K562 (cell line): ENCODE data around the gene IMMP1L. TPM values are rescaled to one million over a fixed set of nuclear protein-coding genes. Genes with fewer than 3 reads are reported as not detected.

Source experiments
- ATAC-seq: fragments of 200-7000 bp; cut with Tn5 transposase; 3 replicates; pipeline ENCODE4 v1.9.1; 2020; ENCODE audit warnings: moderate library complexity
- BruUV-seq: library from RNA; stranded (reverse); fragments of 400-500 nt; replicated peaks from 2 replicates; lab custom pipeline; 2021; lab: Mats Ljungman, UMichigan
- CTCF ChIA-PET: fragments of 300-600 bp; formaldehyde crosslinking; extraction: SDS; loops from one replicate; lab custom pipeline; 2021; ENCODE audit warnings: low intra/inter-chr PET ratio; lab: Yijun Ruan, JAX
- POLR2A ChIA-PET: fragments of 300-600, 350-650 bp; sonication (Branson Sonifier 250); formaldehyde crosslinking; extraction: SDS; loops from one replicate; lab custom pipeline; 2021; ENCODE audit warnings: antibody characterized with exemption, inconsistent platforms; lab: Yijun Ruan, JAX
- DNase-seq, 4 experiments: peaks; one replicate each; pipeline versions ENCODE4 v3.0.0 to v3.0.0-alpha.2; 2011 to 2018; ENCODE audit warnings: low spot score in 3 of 4, mixed read lengths in 3 of 4; ENCODE audit errors: extremely low read depth in 1 of 4
- FAIRE-seq: peaks from 2 replicates; lab custom pipeline; 2011; peaks lifted over from hg19 to GRCh38; lab: Jason Lieb, UNC
- H2AFZ ChIP-seq: 2 replicates; pipeline ENCODE4 v1.6.0; 2011; ENCODE audit warnings: low read depth, low read length, control low read depth, inconsistent platforms
- H3K27ac ChIP-seq: fragments of 200-600 bp; 3 replicates; pipeline ENCODE4 v1.8.0; 2011; ENCODE audit warnings: low read depth, mild to moderate bottlenecking, control low read depth, inconsistent platforms, low read length, moderate library complexity, mixed read lengths; ENCODE audit errors: extremely low read depth
- H3K27me3 ChIP-seq, 2 experiments: fragments of 300-600 bp in 1 of 2; 2 replicates in 1 of 2; 3 replicates in 1 of 2; pipeline versions ENCODE4 v1.6.0 to v1.8.0; 2011; ENCODE audit warnings: inconsistent platforms in 2 of 2, low read length in 2 of 2, mild to moderate bottlenecking in 1 of 2, mixed read lengths in 1 of 2, moderate library complexity in 1 of 2; ENCODE audit not compliant: control insufficient read depth in 2 of 2, insufficient read depth in 2 of 2
- H3K36me3 ChIP-seq: fragments of 300-600 bp; 3 replicates; pipeline ENCODE4 v1.8.0; 2011; ENCODE audit warnings: mild to moderate bottlenecking, low read length, inconsistent platforms; ENCODE audit not compliant: control insufficient read depth, insufficient read depth
- H3K4me1 ChIP-seq, 2 experiments: fragments of 200-600 bp in 1 of 2; replicated peaks in 1 of 2; 2 replicates in 1 of 2; 3 replicates in 1 of 2; pipeline versions ENCODE4 v1.5.1 to v1.8.0; 2011; ENCODE audit warnings: inconsistent platforms in 2 of 2, low read length in 2 of 2, mild to moderate bottlenecking in 1 of 2, mixed read lengths in 1 of 2, moderate library complexity in 1 of 2; ENCODE audit not compliant: control insufficient read depth in 2 of 2, insufficient read depth in 2 of 2
- H3K4me2 ChIP-seq: 2 replicates; pipeline ENCODE4 v1.6.1; 2011; ENCODE audit warnings: low read length, control low read depth, inconsistent platforms, mixed read lengths; ENCODE audit not compliant: insufficient read depth
- H3K4me3 ChIP-seq: fragments of 200-600 bp; sonication (generic), shearing (Covaris generic); 2 replicates; pipeline ENCODE4 v1.5.1; 2016; ENCODE audit warnings: control low read depth, inconsistent platforms
- H3K79me2 ChIP-seq: fragments of 200-600 bp; 3 replicates; pipeline ENCODE4 v1.8.0; 2011; ENCODE audit warnings: low read length, inconsistent platforms; ENCODE audit not compliant: control insufficient read depth, insufficient read depth
- H3K9ac ChIP-seq, 2 experiments: 2 replicates each; pipeline versions ENCODE4 v1.6.0 to v1.6.1; 2011; ENCODE audit warnings: low read depth in 2 of 2, low read length in 2 of 2, control low read depth in 1 of 2, inconsistent platforms in 1 of 2, mild to moderate bottlenecking in 1 of 2, mixed read lengths in 1 of 2; ENCODE audit not compliant: insufficient read depth in 1 of 2
- H3K9me1 ChIP-seq: one replicate; pipeline ENCODE4 v1.6.0; 2011; ENCODE audit warnings: inconsistent platforms, mild to moderate bottlenecking, low read length, moderate library complexity; ENCODE audit not compliant: control insufficient read depth, insufficient read depth
- H3K9me3 ChIP-seq: replicated peaks from 2 replicates; pipeline ENCODE4 v1.5.1; 2011; ENCODE audit warnings: low read depth, low read length, inconsistent platforms; ENCODE audit not compliant: control insufficient read depth, insufficient read depth
- H4K20me1 ChIP-seq: replicated peaks from 2 replicates; pipeline ENCODE4 v1.6.1; 2011; ENCODE audit warnings: low read length, inconsistent platforms, mixed read lengths; ENCODE audit not compliant: control insufficient read depth, insufficient read depth
- BRCA1 ChIP-seq, 2 experiments: fragments of 450-650 bp in 1 of 2; sonication (generic) in 1 of 2; formaldehyde crosslinking in 1 of 2; IDR thresholded peaks; 2 replicates each; pipeline versions ENCODE4 v1.5.0 to v1.6.1; 2017 to 2020; ENCODE audit warnings: mild to moderate bottlenecking in 1 of 2, missing genetic modification reagents in 1 of 2
- MTA1 ChIP-seq: fragments of 450-650 bp; IDR thresholded peaks from 2 replicates; pipeline ENCODE4 v1.6.1; 2017; ENCODE audit warnings: borderline replicate concordance
- NCOA4 ChIP-seq: fragments of 450-650 bp; IDR thresholded peaks from 2 replicates; pipeline ENCODE4 v1.6.1; 2018; ENCODE audit warnings: mild to moderate bottlenecking; ENCODE audit not compliant: partially characterized antibody
- PHF21A ChIP-seq: fragments of 450-650 bp; IDR thresholded peaks from 2 replicates; pipeline ENCODE4 v1.6.1; 2017; ENCODE audit warnings: low read depth, borderline replicate concordance
- PHTF2 ChIP-seq: fragments of 250-450 bp; sonication (Bioruptor Pico); IDR thresholded peaks from 2 replicates; pipeline ENCODE4 v1.5.0; 2021; ENCODE audit warnings: mild to moderate bottlenecking
- THRAP3 ChIP-seq: fragments of 450-650 bp; IDR thresholded peaks from 2 replicates; pipeline ENCODE4 v1.6.1; 2016; ENCODE audit warnings: mild to moderate bottlenecking, inconsistent platforms, borderline replicate concordance
- ZNF398 ChIP-seq: fragments of 250-450 bp; sonication (Bioruptor Pico); IDR thresholded peaks from 2 replicates; pipeline ENCODE4 v1.8.0; 2021; ENCODE audit warnings: moderate library complexity, mild to moderate bottlenecking, inconsistent platforms
- WGBS: fragments of 100-300 bp; shearing (Covaris generic); methylation state at CpG from one replicate; pipeline ENCODE4 v1.1.6; 2016; ENCODE audit warnings: low coverage, mixed read lengths; ENCODE audit not compliant: insufficient coverage; ENCODE audit errors: missing lambda C conversion rate; 5-methylcytosine and 5-hydroxymethylcytosine counted together
- in situ Hi-C: fragments of 300-500 bp; cut with MboI; formaldehyde crosslinking; loops from 4 replicates; pipeline ENCODE4 v1.15.0; 2018; ENCODE audit warnings: inconsistent platforms, mixed read lengths
- intact Hi-C: fragments of 100-400 bp; cut with micrococcal nuclease; formaldehyde crosslinking; loops from 2 replicates; pipeline ENCODE4 v1.14.2; 2022
- polyA plus RNA-seq, 8 experiments: library from polyadenylated mRNA; depleted of rRNA in 4 of 8; stranded (reverse) in 5 of 8; unstranded in 3 of 8; fragments of >200 nt; fragmentation: Nextera tagmentation in 2 of 8; fragmentation: Illumina TruSeq in 1 of 8; extraction: Ambion mirVana in 2 of 8; extraction: Trizol in 1 of 8; gene quantifications; 2 replicates each; pipeline versions ENCODE4 v1.2.1 to v1.2.3, GENCODE V29; 2011 to 2014; ENCODE audit warnings: inconsistent platforms in 1 of 8, missing spikeins in 1 of 8
- total RNA-seq, 7 experiments: library from RNA; depleted of rRNA in 6 of 7; stranded (reverse); fragments of >200 nt in 6 of 7; fragmentation: Illumina TruSeq in 2 of 7; extraction: Trizol in 2 of 7; gene quantifications; 2 replicates each; pipeline versions ENCODE4 v1.2.1 to v1.2.3, GENCODE V29; 2011 to 2021; ENCODE audit warnings: low replicate concordance in 1 of 7

Gene IMMP1L
- total and polyA plus RNA-seq, 9 of the 15 experiments (the other 6 are each of a cell fraction or from before 2014, with no cell fraction given): 56.0 to 245 (median 169) TPM

- H3K9me3 ChIP-seq: no peaks in the 10 kb centered on the region
- no peaks in the 10 kb centered on the region for H3K79me2 ChIP-seq
- H3K9ac ChIP-seq: no peak overlapping the region
- no peaks in the 10 kb centered on the region for H4K20me1 ChIP-seq
- no peak overlapping the region for H3K4me3 ChIP-seq
- intact Hi-C loops: loop anchor here (5.0 kb wide), 1 partner anchor 50 kb away; the partner anchor contains the start of genes DCDC1 and DNAJC24
- H3K4me1 ChIP-seq: peaks cover 0 to 15% of the 10 kb centered on the region in 2 experiments; a peak in 3 of 5 replicates
- TF ChIP-seq NCOA4 (no peak), PHF21A (no peak), BRCA1 (IDR thresholded peaks at IDR 0.05) (no peak), BRCA1 (CRISPR knock-in tag; IDR thresholded peaks at IDR 0.05) (no peak), THRAP3 (no peak), MTA1 (no peak), ZNF398 (CRISPR knock-in tag) (no peak), PHTF2 (no peak)
- no peak for ATAC-seq
- no TSS peak for BruUV-seq
- DNase-seq: no peak
- FAIRE-seq: no peak
- no peaks in the 10 kb centered on the region for H3K9me1 ChIP-seq
- 83% methylated on average over 1 of the region's 1 CpG for WGBS
- in situ Hi-C loops: no loop called here
- no peaks in the 10 kb centered on the region; a peak in 1 of 5 replicates for H3K27me3 ChIP-seq
- POLR2A ChIA-PET: interaction anchor here (0.6 kb wide), 1 partner anchor 1177 kb away, joined by 4 read pairs; no protein-coding TSS in a partner anchor
- no peak overlapping the region for H3K4me2 ChIP-seq
- CTCF ChIA-PET: no interaction called here
- no peak overlapping the region for H2AFZ ChIP-seq
- H3K27ac ChIP-seq: no peak overlapping the region
- 0 out of 3 replicates have a peak, but pooled peaks cover 4% of the 10 kb centered on the region for H3K36me3 ChIP-seq
These were observed 92.1 kb downstream of the IMMP1L start for GRCh38 chr11:31417357-31417756.
